Stimulated activated CD8-positive, alpha-beta memory T cell treated with anti-CD3 and anti-CD28 coated beads, Interleukin-2, amount 100 ng/mL, for 1 hour (primary cell): ENCODE data around the gene RANGAP1.
"Not testable (repeated sequence)": the region's sequence is repeated elsewhere in the genome, so short reads cannot be mapped to it uniquely, and the experiment has no call there.

Experiments
- DNase-seq, 2 donors: peaks; one replicate each; pipeline ENCODE4 v3.0.0-alpha.2; 2020; ENCODE audit warnings: low read depth in 2 of 2

RANGAP1 gene

DNA sequence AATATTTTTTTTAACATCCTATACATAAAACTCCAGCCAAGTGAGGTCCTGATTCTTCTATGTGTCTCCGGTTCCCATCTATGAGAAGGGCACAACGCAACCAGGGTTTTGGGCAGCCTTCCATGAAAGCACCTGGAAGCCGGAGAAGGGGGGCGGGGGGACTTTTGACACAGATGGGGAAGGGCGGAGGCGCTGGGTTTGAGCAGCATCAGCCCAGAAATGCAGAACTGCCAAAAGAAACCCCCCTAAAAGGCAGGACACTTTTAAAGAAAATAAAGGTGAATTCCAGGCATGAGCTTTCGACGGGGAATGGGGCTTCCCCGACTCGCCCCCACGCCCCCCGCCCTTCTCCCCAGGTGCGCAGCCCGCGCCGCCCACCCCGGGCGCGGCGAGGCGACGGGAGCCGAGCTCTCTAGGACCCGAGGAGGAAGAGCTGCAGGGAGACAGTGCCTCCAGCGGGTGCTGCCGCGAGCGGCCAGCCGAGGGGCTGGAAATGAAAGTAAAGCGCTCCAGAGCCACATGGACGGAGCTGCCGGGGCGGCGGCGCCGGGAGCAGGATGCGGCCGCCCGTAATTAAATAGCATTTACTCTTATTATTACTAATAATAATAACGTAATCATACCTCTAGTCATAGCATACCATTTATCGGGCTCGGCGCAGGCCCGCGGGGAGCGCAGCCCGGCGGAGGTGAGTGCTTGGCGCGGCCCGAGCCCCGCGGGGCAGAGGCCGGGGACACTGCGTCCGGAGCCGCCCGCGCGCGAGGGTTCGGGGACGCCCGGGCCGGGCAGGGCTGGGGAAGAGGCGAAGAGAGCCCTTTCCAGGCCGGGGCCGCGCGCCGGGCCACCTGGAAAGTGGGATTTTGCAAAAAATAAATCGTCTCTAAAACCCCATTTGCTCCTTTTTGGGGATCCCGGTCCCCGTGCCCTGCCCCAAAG lies 15.4 kb upstream of the RANGAP1 start, which contains the start of gene ZC3H7B:
ZC3H7B (plus strand) TSS at position 441 of the 936 bp plus-strand sequence. CDS start 19,136 bp downstream, outside the sequence.
- peak; percentile 61 to 77 for DNase-seq

DNA sequence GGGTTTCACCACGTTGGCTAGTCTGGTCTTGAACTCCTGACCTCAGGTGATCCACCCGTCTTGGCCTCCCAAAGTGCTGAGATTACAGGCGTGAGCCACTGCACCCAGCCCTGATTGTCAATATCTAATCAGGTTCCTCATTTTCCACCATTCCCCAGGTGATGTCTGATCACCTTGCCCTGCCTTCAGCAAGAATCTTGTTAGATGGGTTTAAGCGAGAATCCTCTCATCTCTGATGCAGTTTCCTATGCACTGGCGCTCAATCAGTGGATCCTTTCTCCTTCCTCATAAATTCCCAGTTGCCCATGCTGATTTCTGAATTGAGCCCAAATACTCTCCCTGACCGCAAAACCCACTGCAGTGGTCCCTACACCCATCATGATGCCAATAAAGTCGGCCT lies 14.7 kb upstream of the RANGAP1 start:
- DNase-seq, result no peak

DNA sequence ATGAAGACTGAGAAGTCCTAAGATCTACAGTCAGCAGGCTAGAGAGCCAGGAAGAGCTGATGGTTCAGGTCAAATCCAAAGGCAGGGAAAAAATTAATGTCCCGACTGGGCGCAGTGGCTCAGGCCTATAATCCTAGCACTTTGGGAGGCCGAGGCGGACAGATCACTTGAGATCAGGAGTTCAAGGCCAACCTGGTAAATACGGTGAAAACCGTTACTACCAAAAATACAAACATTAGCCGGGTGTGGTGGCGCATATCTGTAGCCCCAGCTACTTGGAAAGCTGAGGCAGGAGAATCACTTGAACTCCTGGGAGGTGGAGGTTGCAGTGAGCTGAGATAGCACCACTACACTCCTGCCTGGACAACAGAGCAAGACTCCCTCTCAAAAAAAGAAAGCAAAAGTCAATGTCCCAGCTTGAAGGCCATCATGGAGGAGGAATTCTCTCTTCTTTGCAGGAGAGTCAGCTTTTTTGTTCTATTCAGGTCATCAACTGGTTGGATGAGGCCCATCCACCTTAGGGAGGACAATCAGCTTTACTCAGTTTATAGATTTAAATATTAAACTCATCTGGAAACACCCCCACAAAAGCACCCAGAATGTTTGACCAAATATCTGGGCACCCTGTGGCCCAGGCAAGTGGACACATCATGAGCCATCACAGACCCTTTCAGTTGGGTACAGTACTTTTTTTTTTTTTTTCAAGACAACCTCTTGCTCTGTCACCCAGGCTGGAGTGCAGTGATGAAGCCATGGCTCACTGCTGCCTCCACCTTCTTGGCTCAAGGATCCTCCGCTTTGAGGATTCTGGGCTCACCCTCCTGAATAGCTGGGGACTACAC lies 11.1 kb upstream of the RANGAP1 start:
- DNase-seq, result no peak

DNA sequence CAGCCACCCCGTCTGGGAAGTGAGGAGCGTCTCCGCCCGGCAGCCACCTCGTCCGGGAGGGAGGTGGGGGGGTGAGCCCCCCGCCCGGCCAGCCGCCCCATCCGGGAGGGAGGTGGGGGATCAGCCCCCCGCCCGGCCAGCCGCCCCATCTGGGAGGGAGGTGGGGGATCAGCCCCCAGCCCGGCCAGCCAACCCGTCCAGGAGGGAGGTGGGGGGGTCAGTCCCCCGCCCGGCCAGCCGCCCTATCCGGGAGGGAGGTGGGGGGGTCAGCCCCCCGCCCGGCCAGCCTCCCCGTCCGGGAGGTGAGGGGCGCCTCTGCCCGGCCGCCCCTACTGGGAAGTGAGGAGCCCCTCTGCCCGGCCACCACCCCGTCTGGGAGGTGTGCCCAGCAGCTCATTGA lies 8.8 kb upstream of the RANGAP1 start:
- not testable (repeated sequence) for DNase-seq

DNA sequence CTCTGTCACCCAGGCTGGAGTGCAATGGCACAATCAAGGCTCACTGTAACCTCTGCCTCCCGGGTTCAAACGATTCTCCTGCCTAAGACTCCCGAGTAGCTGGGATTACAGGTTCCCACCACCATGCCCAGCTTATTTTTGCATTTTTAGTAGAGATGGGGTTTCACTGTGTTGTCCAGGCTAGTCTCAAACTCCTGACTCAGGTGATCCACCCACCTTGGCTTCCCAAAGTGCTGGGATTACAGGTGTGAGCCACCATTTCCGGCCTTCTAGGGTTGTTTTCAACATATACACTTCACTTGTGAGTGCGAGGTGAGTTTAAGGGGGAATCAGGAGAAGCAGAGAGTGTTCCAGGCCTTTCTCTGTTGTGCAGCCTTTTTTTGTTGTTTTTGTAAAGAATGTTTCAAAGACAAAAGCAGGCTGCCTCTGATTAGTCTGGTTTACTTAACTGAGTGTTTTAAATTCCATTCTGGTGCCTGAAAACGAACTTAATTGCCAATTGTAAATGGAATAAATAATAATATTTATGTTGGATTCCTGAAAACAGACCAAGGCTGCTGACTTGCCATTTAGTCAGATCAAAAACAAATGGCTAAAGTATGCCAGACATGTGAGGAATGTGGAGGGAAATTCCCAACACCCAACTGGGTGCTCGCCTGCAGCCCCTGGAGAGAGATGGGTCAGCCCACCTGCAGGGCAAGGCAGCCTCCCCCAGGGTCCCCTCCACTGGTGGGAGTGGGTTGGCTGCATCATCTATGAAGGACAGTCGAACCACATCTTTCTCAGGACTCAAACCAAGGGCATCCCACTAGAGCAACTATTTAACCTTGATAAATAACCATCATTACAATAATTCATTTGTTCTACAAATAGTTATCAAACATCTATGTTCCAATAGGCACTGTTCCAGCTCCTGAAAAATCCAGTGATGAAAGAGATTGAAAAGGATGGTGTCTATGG lies 4.6 kb upstream of the RANGAP1 start:
- no peak for DNase-seq

DNA sequence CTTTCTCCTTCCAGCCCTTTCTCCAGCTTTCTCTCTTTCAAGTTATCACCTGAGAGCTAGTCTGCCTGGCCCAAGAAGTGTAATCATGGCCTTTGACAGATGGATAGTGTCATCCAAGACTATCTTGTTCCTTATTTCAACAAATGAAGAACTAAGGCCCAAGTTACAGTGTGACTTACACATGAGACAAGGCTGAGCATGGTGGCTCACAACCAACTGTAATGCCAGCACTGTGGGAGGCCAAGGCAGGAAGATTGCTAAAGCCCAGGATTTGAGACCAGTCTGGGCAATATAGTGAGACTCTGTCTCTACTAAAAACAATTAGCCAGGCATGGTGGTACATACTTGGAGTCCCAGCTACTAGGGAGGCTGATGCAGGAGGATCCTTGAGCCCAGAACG lies 3.7 kb upstream of the RANGAP1 start:
- DNase-seq, result no peak

DNA sequence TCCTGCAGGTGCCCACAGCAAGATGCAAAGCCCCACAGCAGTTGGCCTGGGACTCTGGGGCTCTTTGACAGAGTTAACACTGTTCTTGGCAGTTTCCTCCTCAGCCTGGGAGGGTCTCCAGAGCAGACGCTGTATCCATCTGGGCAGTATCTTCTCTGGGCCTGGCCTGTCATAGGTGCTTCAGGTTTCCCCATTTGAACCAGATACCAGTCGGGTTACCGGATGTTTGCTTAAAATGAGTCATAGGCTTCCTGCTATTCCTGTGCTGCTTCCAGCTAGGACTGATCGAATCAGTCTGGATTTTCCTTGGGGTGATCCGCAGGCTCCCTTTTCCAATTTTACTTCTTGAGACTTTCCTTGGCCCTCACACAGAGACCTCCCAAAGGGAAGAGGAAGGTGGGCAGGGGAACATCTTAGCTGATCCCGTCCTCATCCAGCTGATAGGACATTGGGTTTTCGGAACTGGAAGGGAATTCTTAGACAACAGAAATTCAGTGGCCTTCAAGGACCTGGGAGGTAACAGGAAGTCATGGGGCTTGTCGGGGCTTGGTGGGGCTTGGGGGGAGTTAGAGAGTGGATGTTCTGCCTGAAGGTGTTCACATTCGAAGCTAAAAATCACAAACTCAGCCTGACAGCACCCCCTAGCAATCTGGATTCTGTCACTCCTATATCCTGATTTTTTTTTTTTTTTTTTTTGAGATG lies 2.4 kb upstream of the RANGAP1 start:
- no peak for DNase-seq

DNA sequence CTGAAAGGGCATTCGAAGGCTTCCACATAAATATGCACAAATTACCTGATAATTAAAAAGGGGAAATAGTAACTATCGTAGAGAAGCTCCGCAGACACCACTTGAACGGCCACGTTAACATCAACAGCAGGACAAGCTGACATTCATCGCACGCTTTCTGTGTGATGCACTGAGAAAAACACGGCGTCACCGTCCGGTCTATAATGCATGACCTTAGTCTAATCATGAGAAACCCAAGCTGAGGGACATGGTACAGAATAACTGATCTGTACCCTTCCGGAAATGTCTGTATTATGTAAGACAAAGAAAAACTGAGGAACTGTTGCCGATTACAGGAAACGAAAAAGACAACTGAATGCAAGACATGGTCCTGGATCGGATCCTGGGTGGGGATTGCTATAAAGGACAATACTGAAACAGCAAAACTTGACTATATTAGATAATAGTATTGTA lies 678 bp upstream of the RANGAP1 start:
- peak in 1 of 2 donors; percentile 14 for DNase-seq

DNA sequence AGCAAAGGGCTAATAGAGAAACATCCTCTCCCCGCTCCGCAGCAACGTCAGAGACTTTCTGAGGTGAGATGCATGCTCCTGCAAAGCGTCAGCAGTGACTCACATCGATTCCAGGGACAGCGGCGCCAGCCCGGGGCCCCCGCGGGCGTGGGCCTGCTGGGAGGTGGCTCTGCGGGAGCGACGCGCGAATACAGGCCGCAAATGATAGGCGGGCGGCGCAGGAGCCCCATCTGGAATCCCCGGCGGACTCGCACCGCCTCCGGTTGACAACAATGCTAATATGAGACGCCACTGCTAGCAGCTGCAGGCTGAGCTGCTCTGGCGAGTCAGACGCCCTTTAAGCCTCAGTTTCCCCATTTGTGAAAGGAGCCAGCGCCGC lies 557 bp downstream of the RANGAP1 start:
- peak; percentile 46 to 68 for DNase-seq

DNA sequence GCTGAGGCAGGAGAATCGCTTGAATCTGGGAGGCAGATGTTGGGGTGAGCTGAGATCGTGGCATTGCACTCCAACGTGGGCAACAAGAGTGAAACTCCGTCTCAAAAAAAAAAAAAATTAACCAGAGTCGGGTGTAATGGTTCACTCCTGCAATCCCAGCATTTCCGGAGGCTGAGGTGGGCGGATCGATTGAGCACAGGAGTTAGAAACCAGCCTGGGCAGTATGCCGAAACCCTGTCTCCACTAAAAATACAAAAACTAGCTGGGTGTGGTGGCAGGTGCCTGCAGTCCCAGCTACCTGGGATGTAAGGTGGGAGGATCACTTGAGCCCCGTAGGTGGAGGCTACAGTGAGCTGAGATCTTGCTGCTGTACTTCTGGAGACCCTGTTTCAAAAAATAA lies 1.5 kb downstream of the RANGAP1 start:
- no peak for DNase-seq

DNA sequence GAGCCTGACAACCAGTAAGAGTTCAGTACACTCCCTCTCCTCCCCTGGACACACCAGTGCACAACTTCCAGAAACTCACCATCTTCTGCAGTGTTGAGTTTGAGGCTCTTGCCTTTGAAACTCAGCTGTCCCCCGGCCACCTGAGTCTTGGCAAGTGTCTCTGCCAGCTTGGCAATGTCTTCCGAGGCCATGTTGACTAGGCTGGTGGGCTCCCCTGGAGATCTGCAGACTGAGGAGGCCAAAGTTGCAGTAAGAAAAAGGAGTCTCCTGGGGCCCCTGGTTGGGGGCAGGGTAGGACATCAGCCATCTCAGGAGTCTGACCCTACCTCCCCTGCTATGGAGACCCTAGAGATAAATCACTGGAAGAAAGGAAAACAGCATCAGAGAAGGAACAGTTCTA lies 5.1 kb downstream of the RANGAP1 start:
- DNase-seq, result no peak

DNA sequence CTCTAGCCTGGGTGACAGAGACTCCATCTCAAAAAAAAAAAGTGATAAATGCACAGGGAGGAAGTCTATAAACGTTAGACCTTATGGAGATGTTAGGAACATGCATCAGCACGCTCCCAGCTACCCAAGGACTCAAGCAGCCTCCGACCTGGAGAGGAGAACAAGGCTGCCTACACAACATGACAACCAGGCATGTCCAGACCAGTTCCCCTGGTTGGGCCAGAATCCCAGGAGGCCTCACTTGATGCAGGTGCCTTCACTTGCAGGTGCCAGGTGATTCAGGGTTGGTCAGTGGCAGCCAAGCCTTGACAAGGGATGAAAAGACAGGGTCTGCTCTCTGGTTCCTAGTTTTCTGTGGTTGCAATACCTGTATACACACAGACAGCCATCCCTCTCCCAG lies 5.9 kb downstream of the RANGAP1 start:
- DNase-seq, result no peak

DNA sequence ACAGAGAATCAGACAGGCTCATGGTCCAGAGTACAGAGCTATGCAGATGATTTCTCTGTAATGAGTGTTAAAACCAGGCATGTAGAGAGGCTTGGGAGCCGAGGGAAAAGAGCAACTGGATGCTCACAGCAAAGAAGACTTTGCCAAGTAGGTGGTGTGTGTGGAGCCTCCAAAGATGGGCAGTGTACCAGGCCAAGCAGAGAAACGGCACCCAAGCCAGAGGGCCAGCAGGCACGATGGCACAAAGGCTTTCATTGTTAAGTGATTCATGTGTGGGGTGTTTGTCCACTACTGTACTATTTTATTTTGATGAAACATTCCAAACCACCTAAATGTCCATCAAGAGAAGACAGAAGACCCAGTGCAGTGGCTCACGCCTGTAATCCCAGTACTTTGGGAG lies 11.1 kb downstream of the RANGAP1 start:
- DNase-seq, result no peak

DNA sequence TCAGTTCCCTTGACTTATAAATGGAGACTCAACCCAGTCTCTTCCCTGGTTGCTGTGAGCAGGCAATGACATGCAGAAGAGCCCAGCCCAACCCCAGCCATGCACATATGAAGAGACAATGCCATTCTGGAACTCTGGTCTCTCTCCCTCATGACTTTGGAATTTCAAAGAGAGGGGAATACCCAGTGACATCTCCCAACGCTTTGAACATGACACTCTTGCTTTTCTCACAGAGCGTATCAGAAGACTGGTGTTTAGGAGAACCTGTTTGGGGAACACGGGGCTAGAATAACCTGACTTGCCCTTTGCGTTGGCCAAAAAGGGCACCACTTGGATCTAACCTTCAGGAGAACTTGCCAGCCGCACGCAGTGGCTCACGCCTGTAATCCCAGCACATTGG lies 12.9 kb downstream of the RANGAP1 start:
- DNase-seq, result no peak

DNA sequence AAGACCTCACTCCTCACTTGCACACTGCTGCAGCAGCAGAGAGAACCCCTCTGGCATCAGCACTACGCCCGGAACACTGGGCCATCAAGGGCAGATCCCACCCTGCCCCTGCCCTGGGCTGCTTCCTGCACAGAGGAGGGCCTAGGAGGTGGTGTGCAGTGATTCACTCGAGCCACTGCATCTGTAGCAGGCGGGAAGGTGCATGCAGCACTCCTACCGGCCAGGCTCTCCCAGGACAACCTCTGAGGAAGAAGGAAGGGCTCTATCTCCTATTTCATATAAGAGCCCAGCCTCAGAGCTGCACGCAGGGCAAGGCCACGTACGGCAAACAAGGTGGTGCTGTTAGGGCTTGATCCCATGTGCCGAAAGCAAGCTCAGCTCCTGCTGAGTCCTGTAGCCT lies 14.2 kb downstream of the RANGAP1 start:
- no peak for DNase-seq

DNA sequence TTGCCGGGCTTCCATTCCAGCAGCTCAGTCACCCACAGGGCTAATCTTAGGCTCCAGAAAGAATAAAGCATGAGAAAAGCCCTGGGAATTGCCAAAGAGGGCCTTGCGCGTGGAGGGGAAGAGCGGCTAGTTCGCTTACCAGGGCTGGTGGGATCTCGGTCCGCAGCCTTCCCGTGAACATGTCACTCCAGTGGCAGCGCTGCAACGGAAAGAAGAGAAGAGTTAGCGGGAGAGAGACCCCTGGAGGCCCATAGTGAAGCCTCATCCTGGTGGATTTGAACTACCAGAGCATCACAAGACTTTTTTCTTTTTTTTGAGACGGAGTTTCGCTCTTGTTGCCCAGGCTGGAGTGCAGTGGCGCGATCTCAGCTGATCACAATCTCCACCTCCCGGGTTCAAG lies 18.0 kb downstream of the RANGAP1 start:
- no peak for DNase-seq

DNA sequence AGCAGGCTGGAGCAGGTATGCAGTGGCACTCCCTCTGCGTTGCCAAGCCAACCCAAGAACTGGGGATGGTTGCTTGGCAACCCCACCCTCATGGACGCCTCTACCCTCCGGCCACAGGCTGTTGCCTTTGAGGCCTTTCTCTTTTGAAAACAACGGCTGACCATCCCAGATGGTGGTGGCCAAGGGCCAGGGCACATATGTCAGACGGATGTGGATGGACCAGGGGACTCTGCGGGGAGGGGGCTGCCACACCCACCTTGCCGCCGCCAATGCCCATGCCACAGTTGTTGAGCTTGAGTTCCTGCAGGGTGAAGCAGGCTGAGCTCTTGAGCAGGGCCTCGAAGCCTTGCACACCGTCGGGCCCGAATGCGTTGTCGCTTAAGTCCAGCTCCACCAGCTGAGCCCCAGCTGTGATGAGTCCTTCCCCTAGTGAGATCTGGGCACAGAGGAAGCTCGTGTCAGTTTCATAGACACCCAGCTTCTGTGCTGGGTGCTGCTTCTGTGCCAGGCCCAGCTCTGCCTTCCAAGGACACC lies 21.5 kb downstream of the RANGAP1 start:
- no peak for DNase-seq

DNA sequence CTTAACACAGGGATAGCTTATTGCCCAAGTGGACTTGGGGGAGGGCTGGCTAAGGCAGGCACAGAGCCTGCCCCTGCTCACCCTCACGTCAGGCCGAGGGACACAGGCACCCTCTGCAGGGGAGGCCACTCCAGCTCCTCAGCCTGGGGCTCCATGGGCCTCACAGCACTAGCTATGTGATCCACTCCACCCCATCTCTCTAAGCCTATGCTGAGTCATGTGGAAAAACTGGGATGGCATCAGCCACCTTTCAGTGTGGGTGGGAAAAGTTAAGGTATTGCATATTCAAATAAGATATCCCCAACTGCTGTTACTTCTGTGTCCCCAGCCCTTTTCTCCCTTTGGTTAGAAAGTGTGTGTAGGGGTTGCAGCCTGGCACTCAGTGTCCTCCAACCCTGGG lies 22.3 kb downstream of the RANGAP1 start:
- no peak for DNase-seq

DNA sequence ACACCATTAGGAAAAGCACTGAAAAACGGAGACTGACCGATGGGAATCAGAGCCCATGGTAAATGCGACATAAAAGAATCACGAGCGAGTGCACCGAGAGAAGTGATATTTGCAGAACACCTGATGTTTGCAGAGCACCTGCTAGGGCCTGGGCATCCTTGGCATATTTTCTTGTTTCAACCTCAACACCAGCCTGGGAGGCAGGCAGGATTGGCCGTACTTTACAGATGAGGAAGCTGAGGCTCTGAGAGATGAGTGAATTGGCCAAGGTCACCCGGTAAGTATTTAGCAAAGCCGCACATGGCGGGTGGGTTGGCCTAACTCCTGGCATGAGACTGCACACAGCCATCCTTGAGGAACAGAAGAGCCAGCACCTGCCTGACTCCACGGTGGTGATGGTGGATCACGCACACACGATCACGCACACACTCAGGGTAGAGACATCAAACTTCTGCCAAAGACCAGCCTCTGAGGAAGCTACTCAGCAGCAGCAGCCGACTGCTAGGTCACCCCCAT lies 23.7 kb downstream of the RANGAP1 start:
- no peak for DNase-seq

DNA sequence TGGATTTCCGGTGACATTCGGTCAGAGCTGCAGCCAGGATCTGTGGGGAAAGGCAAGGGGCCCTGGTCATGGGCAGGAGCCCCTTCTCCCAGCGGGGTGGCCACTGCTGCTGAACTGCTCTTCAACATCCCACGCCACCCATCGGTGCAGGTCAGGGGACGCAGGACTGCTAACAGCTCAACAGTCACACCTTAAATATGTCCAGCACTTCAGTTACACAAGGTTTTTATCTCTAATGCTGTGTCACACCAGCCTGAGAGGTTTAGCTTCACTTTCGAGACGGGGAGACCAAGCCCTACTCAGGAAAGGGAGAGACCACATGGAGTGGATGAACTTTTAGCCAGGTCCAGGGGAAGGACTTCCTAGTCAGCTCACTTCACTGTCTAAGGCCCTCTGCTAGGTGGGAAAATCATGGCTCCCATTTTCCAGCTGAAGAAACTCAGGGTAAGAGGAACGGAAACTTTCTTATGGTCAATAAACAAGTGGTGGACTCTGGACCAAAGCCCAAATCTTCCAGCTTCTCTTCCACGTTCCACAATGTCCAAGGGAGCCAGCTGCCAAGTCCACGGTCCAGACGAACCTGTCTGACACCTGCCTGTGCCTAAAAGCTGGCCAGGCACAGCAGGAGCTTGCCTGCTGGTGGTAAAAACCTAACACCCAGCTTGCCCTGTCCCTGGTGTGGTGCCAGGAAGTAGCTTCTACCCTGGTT lies 24.3 kb downstream of the RANGAP1 start:
- no peak for DNase-seq
